CD4-positive, alpha-beta T cell treated with Interleukin-15 for 4 hours (primary cell): ENCODE results near the gene PPP1R8.

Experiments used
- DNase-seq: peaks from one replicate; pipeline ENCODE4 v3.0.0-alpha.2; 2020; ENCODE audit warnings: low spot score

The PPP1R8 gene

GRCh38 chr1:27894521-27894920 lies 63.9 kb downstream of the PPP1R8 start:
- DNase-seq = no peak
